COR-L47 (cell line): ENCODE results near the gene RBM7.

ENCODE experiments used
- DNase-seq: peaks from one replicate; lab custom pipeline; 2025; lab: John Stamatoyannopoulos, UW

RBM7 gene

DNA sequence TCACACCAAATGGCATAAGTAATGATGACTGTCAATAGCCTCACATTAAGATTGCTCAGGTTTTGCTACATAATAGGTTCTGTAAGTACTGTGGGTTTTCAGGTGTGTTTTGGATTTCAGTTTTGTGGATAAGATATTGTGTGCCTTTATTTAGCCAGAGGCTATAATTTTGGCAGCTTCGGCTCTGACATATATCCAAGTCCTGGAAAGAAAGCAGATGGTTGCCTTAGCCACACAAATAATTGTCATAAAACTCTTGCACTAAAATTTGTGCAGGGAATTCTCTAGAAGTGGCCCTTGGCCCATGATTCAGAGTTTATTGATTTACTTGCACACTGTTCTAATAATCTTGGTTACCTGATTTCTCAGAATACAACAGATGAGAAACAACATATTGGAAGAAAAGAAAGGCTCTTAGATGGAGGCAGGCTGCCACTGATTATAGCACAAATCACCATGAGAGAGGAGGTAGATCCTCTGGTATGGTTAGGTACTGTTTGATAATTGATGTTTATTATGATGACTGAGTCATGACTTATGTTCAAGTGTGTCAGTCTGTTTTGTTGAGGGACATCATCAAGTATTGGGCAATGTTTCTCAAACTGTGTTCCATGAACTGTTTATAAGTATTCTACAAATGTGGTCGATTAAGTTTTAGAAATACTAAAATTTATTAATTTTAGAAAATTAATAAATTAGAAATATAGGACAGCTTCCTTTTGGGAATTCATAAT is 48.5 kb downstream of the RBM7 start:
- no peak for DNase-seq

DNA sequence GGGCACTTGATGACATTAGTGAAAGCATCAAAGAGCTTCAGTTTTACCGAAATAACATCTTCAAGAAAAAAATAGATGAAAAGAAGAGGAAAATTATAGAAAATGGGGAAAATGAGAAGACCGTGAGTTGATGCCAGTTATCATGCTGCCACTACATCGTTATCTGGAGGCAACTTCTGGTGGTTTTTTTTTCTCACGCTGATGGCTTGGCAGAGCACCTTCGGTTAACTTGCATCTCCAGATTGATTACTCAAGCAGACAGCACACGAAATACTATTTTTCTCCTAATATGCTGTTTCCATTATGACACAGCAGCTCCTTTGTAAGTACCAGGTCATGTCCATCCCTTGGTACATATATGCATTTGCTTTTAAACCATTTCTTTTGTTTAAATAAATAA is 49.4 kb downstream of the RBM7 start:
- no peak for DNase-seq

DNA sequence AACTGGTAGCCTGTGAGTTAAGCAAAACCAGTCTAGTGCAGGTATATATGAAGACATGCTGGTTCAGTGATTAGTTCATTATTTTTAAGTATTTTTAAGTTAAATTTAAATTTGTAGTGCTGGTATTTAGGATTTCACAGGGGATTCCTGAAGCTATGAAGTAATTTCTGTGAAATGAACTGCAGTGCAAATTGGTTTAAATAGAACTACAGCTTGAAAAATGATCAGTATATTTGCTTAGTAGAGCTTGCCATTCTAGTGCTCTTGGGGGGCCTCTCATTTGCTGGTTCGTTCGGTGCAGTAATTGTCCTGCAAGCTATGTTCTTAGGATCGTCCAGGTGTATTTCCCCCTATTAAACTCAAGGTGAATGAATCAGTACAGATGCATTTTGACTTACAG is 51.9 kb downstream of the RBM7 start:
- DNase-seq = no peak
